ENCODE measurements around the gene AKAP13.

DNA sequence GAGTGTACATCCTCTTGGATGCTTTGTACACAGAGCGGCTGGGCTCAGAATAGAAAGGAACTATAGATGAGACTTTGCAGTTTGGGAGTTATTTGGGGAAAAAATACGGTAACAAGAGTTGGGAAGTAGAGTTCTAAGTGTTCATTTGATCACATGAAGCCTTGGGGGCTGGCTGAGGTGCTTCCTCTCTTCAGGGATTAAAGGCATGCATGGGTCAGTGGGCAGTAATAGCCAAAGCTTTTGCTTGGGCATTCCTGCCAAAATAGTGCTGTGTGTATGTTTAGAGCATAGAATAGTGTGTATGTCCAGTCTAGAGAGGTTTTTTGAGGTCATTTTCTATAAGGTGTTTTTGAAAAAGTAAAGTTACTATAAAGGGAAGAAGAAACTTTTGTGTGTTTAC, 12.8 kb downstream of the AKAP13 start:
- TF ChIP-seq, protein P1, sequence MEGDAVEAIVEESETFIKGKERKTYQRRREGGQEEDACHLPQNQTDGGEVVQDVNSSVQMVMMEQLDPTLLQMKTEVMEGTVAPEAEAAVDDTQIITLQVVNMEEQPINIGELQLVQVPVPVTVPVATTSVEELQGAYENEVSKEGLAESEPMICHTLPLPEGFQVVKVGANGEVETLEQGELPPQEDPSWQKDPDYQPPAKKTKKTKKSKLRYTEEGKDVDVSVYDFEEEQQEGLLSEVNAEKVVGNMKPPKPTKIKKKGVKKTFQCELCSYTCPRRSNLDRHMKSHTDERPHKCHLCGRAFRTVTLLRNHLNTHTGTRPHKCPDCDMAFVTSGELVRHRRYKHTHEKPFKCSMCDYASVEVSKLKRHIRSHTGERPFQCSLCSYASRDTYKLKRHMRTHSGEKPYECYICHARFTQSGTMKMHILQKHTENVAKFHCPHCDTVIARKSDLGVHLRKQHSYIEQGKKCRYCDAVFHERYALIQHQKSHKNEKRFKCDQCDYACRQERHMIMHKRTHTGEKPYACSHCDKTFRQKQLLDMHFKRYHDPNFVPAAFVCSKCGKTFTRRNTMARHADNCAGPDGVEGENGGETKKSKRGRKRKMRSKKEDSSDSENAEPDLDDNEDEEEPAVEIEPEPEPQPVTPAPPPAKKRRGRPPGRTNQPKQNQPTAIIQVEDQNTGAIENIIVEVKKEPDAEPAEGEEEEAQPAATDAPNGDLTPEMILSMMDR (IDR thresholded peaks at IDR 0.05) = no peak
- TF ChIP-seq EZH2phosphoT487 (IDR thresholded peaks at IDR 0.05) = no peak

Measured in neural progenitor cell (in vitro differentiated cells).